Renal cortex interstitium (tissue), 11 donors: ENCODE results near the gene SMURF1. TPM values are rescaled to one million over a fixed set of nuclear protein-coding genes. Genes with fewer than 3 reads are reported as not detected.

Source experiments
- DNase-seq, 11 donors: peaks; one replicate each; pipeline ENCODE4 v3.0.0-alpha.2; 2013; ENCODE audit warnings: low read depth in 9 of 11, low spot score in 4 of 11; ENCODE audit errors: extremely low read depth in 1 of 11
- polyA plus RNA-seq, 3 donors: library from polyadenylated mRNA; unstranded; fragments of 120-200 nt; gene quantifications; one replicate each; pipeline ENCODE4 v1.2.1, GENCODE V29; 2013; ENCODE audit not compliant: insufficient read length in 3 of 3

SMURF1 gene
- polyA plus RNA-seq, 3 donors, result 15.1 to 17.9 (median 15.9) TPM

DNA sequence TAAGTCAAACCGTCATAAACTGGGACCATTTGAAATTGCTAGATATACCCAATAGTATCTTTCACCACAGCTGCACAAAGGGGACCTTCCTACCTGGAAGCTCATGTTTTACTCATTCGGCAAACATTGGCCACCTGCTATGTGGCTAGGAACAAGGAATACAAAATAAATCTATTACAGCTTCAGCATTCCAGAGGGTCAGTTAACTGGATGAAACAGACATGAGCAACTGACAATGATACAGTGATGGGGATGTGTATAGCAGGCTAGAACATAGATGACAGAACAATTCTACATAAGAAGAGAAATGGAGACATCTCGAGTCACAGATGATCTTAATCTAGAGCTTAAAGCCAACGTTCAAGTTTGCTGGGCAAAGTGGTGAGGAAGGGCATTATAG, 3.1 kb upstream of the SMURF1 start:
- no peak for DNase-seq

- DNase-seq, result no peak
Observed at GRCh38 chr7:99143521-99143852, 421 bp downstream of the SMURF1 start.

- DNase-seq, result peak in 10 of 11 donors; percentile 42 to 83 (median 76)
Observed at GRCh38 chr7:99142727-99143520, 984 bp downstream of the SMURF1 start.

DNA sequence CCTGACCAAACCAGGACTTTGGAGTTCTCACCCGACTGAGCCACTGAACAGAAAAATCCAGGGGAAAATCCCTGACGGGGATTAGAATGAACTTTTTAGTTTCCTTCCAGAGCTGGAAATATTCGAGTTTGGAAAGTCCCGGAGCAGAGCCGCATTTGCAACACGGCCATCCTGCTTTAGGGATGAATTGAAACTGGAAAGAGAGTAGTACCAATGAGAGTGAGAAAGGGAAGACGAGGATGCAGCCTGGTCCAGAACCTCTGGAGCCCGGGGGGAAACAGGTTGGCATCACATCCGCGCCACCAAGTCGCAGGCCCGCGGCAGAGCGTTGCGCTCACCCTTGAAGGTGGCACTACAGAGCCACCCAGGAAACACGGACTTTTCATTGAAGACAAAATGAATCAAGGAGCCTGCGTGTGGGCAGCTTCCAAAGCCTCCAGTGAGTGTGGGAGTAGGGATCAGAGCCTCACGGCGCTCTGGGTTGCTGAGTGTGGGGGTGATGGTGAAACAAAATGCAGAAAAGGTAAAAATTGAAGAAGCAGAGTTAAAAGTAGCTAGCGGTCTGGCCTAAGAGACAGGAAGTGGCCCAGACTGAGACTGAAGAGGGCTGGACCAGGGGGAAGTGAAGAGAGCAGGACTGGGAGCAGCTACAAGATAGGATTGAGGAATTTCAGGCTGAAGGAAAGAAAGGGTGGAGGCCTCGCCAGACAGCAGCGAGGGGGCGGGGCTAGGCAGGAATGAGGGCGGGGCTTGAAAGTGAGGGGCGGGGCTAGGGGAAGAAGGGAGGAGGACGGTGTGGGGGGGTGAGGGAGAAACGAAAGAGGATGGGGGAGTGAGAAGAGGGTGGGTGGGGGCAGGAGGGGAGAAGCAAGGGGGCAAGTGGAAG, 1.8 kb downstream of the SMURF1 start:
- peak in 5 of 11 donors; percentile 18 to 52 (median 39) for DNase-seq

- no peak for DNase-seq
Observed at GRCh38 chr7:99141334-99141733, 2.6 kb downstream of the SMURF1 start.

DNA sequence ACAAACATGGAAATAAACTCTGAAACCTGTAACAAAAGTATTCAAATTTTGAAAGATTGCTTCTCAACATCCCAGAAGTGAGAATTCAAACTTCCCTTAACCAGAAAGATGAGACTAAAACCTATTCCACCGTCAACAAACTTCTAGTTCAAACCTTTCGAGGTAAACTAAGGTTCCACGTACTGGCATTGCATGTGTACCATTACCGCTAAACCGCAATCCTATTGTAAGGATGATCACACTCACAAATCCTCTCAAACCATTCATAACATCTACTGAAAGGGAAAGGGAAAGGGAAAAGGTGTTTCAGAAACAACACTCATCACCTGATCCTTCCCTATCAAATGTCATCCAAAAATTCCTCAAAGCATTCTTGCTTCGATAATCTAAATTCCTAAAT, 3.1 kb downstream of the SMURF1 start:
- no peak for DNase-seq

GRCh38 chr7:99139036-99139435, 4.9 kb downstream of the SMURF1 start:
- no peak for DNase-seq

DNA sequence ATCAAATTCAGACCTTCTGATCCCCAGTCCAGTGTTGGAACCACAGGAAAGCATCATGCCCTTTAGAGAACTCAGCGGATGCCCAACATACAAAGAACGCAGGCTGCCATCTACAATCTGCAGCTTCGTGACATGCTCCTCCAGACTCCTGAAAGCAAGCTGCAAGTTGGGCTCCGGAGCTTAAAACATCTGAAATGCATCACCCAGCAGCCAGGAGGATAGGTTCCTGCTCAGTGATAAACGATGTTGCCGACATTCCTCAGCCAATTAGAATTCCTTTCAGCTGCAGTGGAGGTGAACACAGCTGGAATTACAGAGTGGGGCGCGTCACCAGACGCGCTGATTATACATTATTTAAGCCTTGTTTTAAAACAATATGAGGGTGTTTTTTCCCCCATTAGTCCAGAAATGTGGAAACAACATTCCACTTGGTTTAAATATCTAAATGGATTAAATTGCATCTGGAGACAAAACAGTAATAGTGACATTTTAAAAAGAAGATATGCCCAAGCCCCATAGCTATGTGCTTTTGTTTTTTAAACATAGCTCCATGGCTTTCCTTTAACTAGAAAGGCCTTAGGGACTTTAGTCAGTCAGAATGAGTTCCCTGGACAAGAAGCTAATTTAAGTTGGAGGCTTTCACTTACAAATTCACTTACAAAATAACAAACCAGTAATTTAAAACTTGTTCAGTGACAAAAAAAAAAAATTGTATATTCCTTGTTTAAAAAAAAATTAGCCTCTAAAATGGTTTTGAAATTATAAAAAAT, 6.3 kb downstream of the SMURF1 start:
- DNase-seq, result peak in 10 of 11 donors; percentile 29 to 84 (median 60)

DNA sequence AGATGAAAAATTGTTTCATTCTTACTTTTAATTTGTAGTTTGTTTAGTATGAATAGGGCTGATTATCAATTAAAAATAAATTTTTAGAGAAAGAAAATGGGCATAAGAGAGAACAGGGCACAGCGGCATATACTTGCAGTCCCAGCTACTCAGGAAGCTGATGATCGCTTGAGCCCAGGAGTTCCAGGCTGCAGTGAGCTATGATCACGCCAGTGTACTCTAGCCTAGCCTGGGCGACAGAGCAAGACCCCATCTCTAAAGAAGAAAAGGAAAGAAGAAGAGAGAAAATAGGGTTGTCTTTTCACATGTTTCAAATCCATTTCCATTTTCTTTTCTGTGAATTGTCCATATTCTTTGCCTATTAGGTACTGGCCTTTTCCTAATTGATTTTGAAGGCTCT, 8.0 kb downstream of the SMURF1 start:
- DNase-seq, result no peak

- DNase-seq, result no peak
Observed at GRCh38 chr7:99133766-99134564, 9.9 kb downstream of the SMURF1 start.

GRCh38 chr7:99132595-99133321, 11.2 kb downstream of the SMURF1 start:
- DNase-seq, result no peak

GRCh38 chr7:99131290-99131689, 12.6 kb downstream of the SMURF1 start:
- no peak for DNase-seq

GRCh38 chr7:99129536-99129935, 14.4 kb downstream of the SMURF1 start:
- no peak for DNase-seq

- no peak for DNase-seq
Observed at GRCh38 chr7:99129001-99129400, 14.9 kb downstream of the SMURF1 start.

DNA sequence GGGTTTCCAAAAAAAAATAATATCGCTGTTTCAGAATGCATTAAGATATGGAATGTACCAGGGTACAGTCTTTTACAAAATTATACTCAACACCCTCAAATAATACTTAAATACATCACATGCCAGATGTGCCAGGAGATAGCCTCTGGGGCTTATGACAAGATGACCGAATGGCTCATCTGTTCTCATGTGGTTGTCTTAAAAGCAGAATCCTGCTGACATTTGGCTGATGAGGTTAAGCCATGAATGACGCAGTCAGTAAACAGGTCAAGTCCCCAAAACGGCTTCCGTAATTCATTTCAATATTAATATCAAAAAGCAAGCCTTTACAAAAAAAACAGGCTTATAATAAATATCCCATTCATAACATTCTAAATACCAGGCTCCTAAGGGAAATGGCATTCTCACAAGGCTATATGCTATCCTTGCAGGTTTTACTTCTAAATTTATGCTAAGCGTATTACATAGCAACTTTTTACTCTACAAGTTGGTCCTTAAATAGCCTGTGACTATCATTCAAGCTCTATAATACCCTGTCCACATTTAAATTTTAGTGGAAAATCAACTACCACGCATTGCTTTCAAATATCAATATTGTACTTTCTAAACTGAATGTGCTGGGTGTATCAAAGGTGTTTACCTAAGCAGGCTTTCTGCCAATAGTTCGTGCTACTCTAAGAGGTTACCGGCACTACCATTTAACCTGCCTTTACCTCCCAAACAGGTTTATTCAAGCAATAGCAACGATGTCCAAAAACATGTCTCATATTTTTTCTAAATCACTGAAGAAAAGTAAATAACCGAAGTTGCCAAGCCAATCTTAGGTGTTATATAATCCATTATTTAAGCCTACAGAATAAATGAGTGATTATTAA, 15.6 kb downstream of the SMURF1 start:
- DNase-seq, result no peak

GRCh38 chr7:99127636-99128035, 16.3 kb downstream of the SMURF1 start:
- no peak for DNase-seq

DNA sequence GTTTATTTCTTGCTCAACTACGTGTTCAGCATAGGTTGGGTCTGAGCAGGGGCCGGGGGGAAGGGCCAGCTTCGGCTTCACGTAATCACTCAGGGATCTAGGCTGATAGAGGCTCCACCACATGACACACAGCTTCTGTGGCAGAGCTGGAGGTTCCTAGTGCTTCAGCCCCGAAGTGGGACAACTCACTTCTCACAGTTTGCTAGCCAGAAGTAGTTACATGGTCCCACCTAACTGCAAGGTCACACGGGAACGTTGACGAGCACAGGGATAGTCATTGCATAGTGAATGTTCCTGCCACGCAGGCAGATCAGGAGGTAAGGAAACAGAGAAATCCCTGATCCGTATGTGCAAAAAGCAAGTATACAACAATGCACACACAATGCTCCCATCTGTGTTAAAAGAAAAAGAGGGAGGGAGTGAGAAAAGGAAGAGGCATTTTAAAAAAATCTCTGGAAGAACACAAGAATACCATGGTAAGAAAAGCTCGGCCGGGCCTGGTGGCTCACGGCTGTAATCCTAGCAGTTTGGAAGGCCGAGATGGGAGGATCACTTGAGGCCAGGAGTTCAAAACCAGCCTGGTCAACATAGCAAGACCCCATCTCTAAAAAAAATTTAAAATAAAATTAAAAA, 16.9 kb downstream of the SMURF1 start:
- no peak for DNase-seq
